Midbrain (tissue), 1 donor: ENCODE data around the gene LCN6.

Experiments used
- DNase-seq: peaks from one replicate; lab custom pipeline; 2025; lab: John Stamatoyannopoulos, UW

LCN6 gene

GRCh38 chr9:136744773-136745172 lies 3.6 kb downstream of the LCN6 start:
- DNase-seq = no peak

GRCh38 chr9:136743639-136744211 lies 4.6 kb downstream of the LCN6 start:
- DNase-seq = no peak

GRCh38 chr9:136742591-136743391 lies 5.5 kb downstream of the LCN6 start, which contains the start of gene LCN10:
Gene LCN10, minus strand, starts transcription at chr9:136742940. Its CDS starts 37 bp downstream, at chr9:136742903.
- DNase-seq = no peak

- DNase-seq = no peak
Measured at GRCh38 chr9:136741883-136742571, 6.3 kb downstream of the LCN6 start.

GRCh38 chr9:136740971-136741882 lies 7.1 kb downstream of the LCN6 start:
- DNase-seq = no peak

- no peak for DNase-seq
Measured at GRCh38 chr9:136740491-136740890, 7.8 kb downstream of the LCN6 start.

GRCh38 chr9:136740069-136740468 lies 8.3 kb downstream of the LCN6 start:
- no peak for DNase-seq

GRCh38 chr9:136739509-136739908 lies 8.8 kb downstream of the LCN6 start:
- no peak for DNase-seq

GRCh38 chr9:136738960-136739359 lies 9.4 kb downstream of the LCN6 start:
- no peak for DNase-seq

- DNase-seq = no peak
Measured at GRCh38 chr9:136735812-136736480, 12.4 kb downstream of the LCN6 start.

GRCh38 chr9:136734837-136735496 lies 13.4 kb downstream of the LCN6 start:
- no peak for DNase-seq

GRCh38 chr9:136733611-136734010 lies 14.7 kb downstream of the LCN6 start:
- DNase-seq = no peak

- no peak for DNase-seq
Measured at GRCh38 chr9:136732444-136733178, 15.7 kb downstream of the LCN6 start.

GRCh38 chr9:136729926-136730325 lies 18.4 kb downstream of the LCN6 start:
- DNase-seq = no peak

- DNase-seq = no peak
Measured at GRCh38 chr9:136729144-136729543, 19.2 kb downstream of the LCN6 start.

GRCh38 chr9:136728548-136729123 lies 19.7 kb downstream of the LCN6 start:
- DNase-seq = no peak

GRCh38 chr9:136728080-136728547 lies 20.2 kb downstream of the LCN6 start:
- DNase-seq = peak; percentile 87

GRCh38 chr9:136726631-136727191 lies 21.6 kb downstream of the LCN6 start:
- DNase-seq = no peak

- no peak for DNase-seq
Measured at GRCh38 chr9:136726118-136726517, 22.2 kb downstream of the LCN6 start.
